PFSK-1 (cell line): ENCODE results near the gene APBA2.

Source experiments
- FOXP2 ChIP-seq: optimal IDR thresholded peaks from 2 replicates; pipeline ENCODE3; 2011; ENCODE audit warnings: borderline replicate concordance, control low read depth, inconsistent platforms; ENCODE audit not compliant: insufficient read depth; ENCODE audit errors: extremely low read length, extremely low read depth
- POLR2AphosphoS5 ChIP-seq: IDR thresholded peaks from 2 replicates; pipeline ENCODE4 v1.6.1; 2012; ENCODE audit warnings: low read depth, mild to moderate bottlenecking, control low read depth, low read length, moderate library complexity
- SIN3A ChIP-seq: IDR thresholded peaks from 2 replicates; pipeline ENCODE4 v1.6.1; 2012; ENCODE audit warnings: mild to moderate bottlenecking, low read length, moderate library complexity, borderline replicate concordance; ENCODE audit not compliant: insufficient read depth
- TAF1 ChIP-seq: IDR thresholded peaks from 2 replicates; pipeline ENCODE4 v1.6.1; 2012; ENCODE audit warnings: low read length, control low read depth, borderline replicate concordance; ENCODE audit not compliant: insufficient read depth
- TF ChIP-seq, protein P1 (sequence below), 2 experiments: IDR thresholded peaks; 2 replicates each; pipeline versions ENCODE4 v1.6.1 to v1.8.0; 2011 to 2012; ENCODE audit warnings: low read depth in 2 of 2, low read length in 2 of 2, control low read depth in 1 of 2, inconsistent platforms in 1 of 2, mild to moderate bottlenecking in 1 of 2, moderate library complexity in 1 of 2; ENCODE audit not compliant: insufficient read depth in 1 of 2

APBA2 gene

DNA sequence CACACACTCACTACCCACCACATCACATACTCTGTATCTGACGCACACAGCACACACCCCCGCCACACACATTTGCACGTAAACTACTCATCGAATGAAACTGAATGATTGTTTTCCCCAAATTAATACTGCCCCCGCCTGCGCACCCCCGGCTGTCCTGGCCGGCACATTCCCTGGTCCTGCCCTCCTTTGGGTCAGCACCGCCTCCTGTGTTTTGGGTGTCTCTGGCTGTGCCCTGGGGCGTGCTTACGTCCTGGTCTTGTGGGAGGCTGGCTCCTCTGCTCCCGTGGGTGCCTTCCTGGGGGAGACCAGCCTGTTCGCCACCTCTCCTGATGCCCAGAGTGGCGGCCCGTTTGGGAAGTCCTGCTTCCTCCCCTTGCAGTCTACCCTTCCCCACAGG, 30.2 kb downstream of the APBA2 start:
- no peak for TF ChIP-seq SIN3A
- no peak for TF ChIP-seq FOXP2
- TF ChIP-seq, protein P1, sequence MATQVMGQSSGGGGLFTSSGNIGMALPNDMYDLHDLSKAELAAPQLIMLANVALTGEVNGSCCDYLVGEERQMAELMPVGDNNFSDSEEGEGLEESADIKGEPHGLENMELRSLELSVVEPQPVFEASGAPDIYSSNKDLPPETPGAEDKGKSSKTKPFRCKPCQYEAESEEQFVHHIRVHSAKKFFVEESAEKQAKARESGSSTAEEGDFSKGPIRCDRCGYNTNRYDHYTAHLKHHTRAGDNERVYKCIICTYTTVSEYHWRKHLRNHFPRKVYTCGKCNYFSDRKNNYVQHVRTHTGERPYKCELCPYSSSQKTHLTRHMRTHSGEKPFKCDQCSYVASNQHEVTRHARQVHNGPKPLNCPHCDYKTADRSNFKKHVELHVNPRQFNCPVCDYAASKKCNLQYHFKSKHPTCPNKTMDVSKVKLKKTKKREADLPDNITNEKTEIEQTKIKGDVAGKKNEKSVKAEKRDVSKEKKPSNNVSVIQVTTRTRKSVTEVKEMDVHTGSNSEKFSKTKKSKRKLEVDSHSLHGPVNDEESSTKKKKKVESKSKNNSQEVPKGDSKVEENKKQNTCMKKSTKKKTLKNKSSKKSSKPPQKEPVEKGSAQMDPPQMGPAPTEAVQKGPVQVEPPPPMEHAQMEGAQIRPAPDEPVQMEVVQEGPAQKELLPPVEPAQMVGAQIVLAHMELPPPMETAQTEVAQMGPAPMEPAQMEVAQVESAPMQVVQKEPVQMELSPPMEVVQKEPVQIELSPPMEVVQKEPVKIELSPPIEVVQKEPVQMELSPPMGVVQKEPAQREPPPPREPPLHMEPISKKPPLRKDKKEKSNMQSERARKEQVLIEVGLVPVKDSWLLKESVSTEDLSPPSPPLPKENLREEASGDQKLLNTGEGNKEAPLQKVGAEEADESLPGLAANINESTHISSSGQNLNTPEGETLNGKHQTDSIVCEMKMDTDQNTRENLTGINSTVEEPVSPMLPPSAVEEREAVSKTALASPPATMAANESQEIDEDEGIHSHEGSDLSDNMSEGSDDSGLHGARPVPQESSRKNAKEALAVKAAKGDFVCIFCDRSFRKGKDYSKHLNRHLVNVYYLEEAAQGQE (IDR thresholded peaks at IDR 0.05; ENCODE audit: insufficient read depth in 1 of 2, low read depth in 2 of 2, low read length in 2 of 2): no peak
- TF ChIP-seq POLR2AphosphoS5: no peak
- TF ChIP-seq TAF1: no peak

DNA sequence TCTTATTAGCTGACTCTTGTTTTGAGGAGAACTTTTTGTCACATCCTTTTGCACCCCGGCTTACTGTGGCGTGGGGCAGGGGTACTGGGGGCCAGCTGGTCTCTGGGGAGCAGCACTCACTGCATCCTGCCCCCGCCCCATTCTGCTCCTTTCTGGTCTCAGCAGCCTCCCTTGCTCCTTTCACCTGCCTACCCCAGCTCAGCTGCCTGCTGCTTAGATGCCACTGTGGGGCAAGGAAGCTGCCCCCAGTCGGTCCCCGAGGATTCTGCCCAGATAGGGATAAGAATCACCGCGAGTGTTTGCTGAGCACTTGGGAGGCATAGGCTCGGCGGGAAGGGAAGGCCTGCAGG, 32.0 kb downstream of the APBA2 start:
- TF ChIP-seq FOXP2 (no peak), TAF1 (no peak), SIN3A (no peak), POLR2AphosphoS5 (no peak)
- TF ChIP-seq, protein P1 (IDR thresholded peaks at IDR 0.05; ENCODE audit: insufficient read depth in 1 of 2, low read depth in 2 of 2, low read length in 2 of 2): no peak

DNA sequence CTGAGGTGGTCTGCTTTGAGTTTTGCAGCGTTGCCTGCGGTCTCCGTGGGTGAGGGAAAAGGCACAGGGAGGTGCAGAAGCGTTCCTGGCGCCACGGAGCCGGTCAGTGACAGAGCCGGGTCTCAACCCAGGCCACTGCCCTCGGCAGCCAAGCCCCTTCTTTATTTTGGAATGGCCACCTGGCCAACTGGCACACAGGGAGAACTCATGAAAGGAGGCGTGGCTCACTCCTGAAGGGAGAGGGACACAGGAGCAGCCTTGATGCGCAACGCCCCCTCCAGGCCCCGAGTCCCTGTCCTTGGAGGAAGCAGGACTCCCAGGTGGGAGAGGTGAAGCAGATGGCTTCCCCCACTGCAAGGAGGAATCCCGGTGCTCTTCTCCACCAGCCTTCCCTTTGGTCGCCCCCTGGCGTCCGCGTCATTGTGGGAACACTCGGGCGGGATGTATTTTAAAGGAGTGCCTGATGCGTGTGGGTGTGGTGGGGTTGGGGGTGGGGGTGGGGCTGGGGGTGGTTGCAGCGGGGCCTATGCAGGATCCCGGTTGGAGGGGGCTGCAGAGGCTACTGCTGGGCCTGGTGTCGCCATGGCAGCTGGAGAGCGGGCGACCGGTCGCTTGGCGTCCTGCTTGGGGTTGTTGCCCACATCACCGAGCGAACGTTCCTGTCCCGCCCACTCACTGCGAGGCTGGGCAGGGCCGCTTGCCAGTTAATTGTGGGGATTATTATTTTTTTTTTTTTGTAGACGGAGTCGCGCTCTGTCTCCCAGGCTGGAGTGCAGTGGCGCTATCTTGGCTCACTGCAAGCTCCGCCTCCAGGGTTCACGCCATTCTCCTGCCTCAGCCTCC, 32.6 kb downstream of the APBA2 start:
- TF ChIP-seq TAF1: no peak
- TF ChIP-seq, protein P1 (IDR thresholded peaks at IDR 0.05; ENCODE audit: insufficient read depth in 1 of 2, low read depth in 2 of 2, low read length in 2 of 2): no peak
- TF ChIP-seq SIN3A: no peak
- no peak for TF ChIP-seq POLR2AphosphoS5
- TF ChIP-seq FOXP2: no peak

DNA sequence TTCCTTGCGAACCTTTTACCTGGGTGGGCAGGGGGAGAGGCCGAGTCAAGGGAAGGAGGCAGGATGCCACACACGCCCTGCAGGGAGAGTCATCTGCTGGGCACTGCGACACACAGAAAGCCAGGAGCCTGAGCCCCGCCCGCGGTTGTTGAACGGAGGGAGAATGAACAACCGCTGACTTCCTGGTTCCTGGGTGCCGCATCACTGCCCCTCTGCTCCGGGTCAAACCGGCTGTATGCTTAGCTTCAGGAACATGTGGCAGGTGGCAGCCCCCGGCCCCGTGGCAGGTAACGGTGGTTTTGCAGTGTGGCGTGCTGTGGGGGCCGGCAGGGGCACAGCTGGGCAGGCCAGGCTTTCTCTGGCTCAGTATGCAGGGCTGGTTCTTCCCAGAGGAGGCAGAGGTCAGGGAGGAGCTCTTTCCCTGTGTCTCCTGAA, 33.4 kb downstream of the APBA2 start:
- TF ChIP-seq, protein P1 (IDR thresholded peaks at IDR 0.05; ENCODE audit: insufficient read depth in 1 of 2, low read depth in 2 of 2, low read length in 2 of 2): no peak
- TF ChIP-seq TAF1 (no peak), FOXP2 (no peak), POLR2AphosphoS5 (no peak), SIN3A (no peak)
